IPS DF 4.7 (cell line): Measurements from ENCODE around the gene FAM184B.

Source experiments
- DNase-seq: peaks from one replicate; pipeline ENCODE4 v3.0.0-alpha.2; 2013; ENCODE audit warnings: low spot score; ENCODE audit errors: extremely low read depth

Gene FAM184B

GRCh38 chr4:17583941-17584340 is 197.5 kb downstream of the FAM184B start:
- DNase-seq, result no peak

GRCh38 chr4:17583276-17583675 is 198.1 kb downstream of the FAM184B start:
- DNase-seq, result no peak

- no peak for DNase-seq
Measured at GRCh38 chr4:17580969-17581368, 200.5 kb downstream of the FAM184B start.
